HepG2 (cell line): ENCODE results near the gene ANKRD22. TPM values are rescaled to one million over a fixed set of nuclear protein-coding genes. Genes with fewer than 3 reads are reported as not detected.

Experiments
- ATAC-seq: fragments of 200-7000 bp; cut with Tn5 transposase; 3 replicates; pipeline ENCODE4 v1.9.1; 2020; ENCODE audit warnings: mild to moderate bottlenecking, moderate library complexity
- BruUV-seq: library from RNA; stranded (reverse); fragments of 400-500 nt; replicated peaks from 2 replicates; lab custom pipeline; 2021; lab: Mats Ljungman, UMichigan
- CTCF ChIA-PET: fragments of 300-600 bp; formaldehyde crosslinking; extraction: SDS; loops from one replicate; lab custom pipeline; 2021; ENCODE audit warnings: low total read pairs, inconsistent platforms, low intra/inter-chr PET ratio; lab: Yijun Ruan, JAX
- POLR2A ChIA-PET: fragments of 350-600 bp; sonication (Branson Sonifier 250); formaldehyde crosslinking; loops from one replicate; lab custom pipeline; 2020; ENCODE audit warnings: antibody characterized with exemption, inconsistent platforms; lab: Yijun Ruan, JAX
- DNase-seq: peaks from one replicate; pipeline ENCODE4 v3.0.0-alpha.2; 2015; ENCODE audit warnings: low spot score
- FAIRE-seq: peaks from 3 replicates; lab custom pipeline; 2011; peaks lifted over from hg19 to GRCh38; lab: Jason Lieb, UNC
- H2AFZ ChIP-seq: one replicate; pipeline ENCODE4 v1.6.1; 2011; ENCODE audit warnings: low read length, inconsistent platforms
- H3K27ac ChIP-seq: fragments of 300-600 bp; 3 replicates; pipeline ENCODE4 v1.8.0; 2011; ENCODE audit warnings: mixed run types, mild to moderate bottlenecking, mixed read lengths, low read length, inconsistent platforms; ENCODE audit not compliant: insufficient read depth; ENCODE audit errors: extremely low read length
- H3K27me3 ChIP-seq, 2 experiments: fragments of 200-600 bp in 1 of 2; 2 replicates in 1 of 2; 3 replicates in 1 of 2; pipeline versions ENCODE4 v1.6.0 to v1.8.0; 2011; ENCODE audit warnings: low read length in 2 of 2, mild to moderate bottlenecking in 2 of 2, moderate library complexity in 2 of 2, inconsistent platforms in 1 of 2; ENCODE audit not compliant: insufficient read depth in 2 of 2, control insufficient read depth in 1 of 2
- H3K36me3 ChIP-seq, 2 experiments: fragments of 200-600 bp in 1 of 2; replicated peaks in 1 of 2; 2 replicates in 1 of 2; 3 replicates in 1 of 2; pipeline versions ENCODE4 v1.5.1 to v1.8.0; 2011; ENCODE audit warnings: low read length in 2 of 2, inconsistent platforms in 1 of 2; ENCODE audit not compliant: insufficient read depth in 2 of 2, control insufficient read depth in 1 of 2
- H3K4me1 ChIP-seq: 2 replicates; pipeline ENCODE4 v1.5.1; 2012; ENCODE audit warnings: low read length, inconsistent platforms; ENCODE audit not compliant: insufficient read depth
- H3K4me2 ChIP-seq: 2 replicates; pipeline ENCODE4 v1.6.0; 2011; ENCODE audit warnings: low read depth, low read length, inconsistent platforms
- H3K4me3 ChIP-seq, 3 experiments: fragments of 200-600 bp in 1 of 3; sonication (generic), shearing (Covaris generic) in 1 of 3; replicated peaks in 1 of 3; 2 replicates each; pipeline ENCODE4 v1.5.1; 2011 to 2016; ENCODE audit warnings: low read length in 3 of 3, inconsistent platforms in 2 of 3, low read depth in 2 of 3, mild to moderate bottlenecking in 2 of 3, control low read depth in 1 of 3, mixed read lengths in 1 of 3; ENCODE audit not compliant: insufficient read depth in 1 of 3
- H3K79me2 ChIP-seq: one replicate; pipeline ENCODE4 v1.6.1; 2011; ENCODE audit warnings: low read length, inconsistent platforms; ENCODE audit not compliant: insufficient read depth
- H3K9ac ChIP-seq: 2 replicates; pipeline ENCODE4 v1.6.0; 2011; ENCODE audit warnings: mild to moderate bottlenecking, low read depth, low read length, inconsistent platforms; ENCODE audit not compliant: insufficient read depth
- H3K9me3 ChIP-seq: 2 replicates; pipeline ENCODE4 v1.5.1; 2012; ENCODE audit warnings: mild to moderate bottlenecking, low read length
- H4K20me1 ChIP-seq: 2 replicates; pipeline ENCODE4 v1.6.0; 2011; ENCODE audit warnings: inconsistent platforms, mild to moderate bottlenecking, low read length, moderate library complexity; ENCODE audit not compliant: insufficient read depth
- CEBPB ChIP-seq: IDR thresholded peaks from 2 replicates; pipeline ENCODE4 v1.6.1; 2011; ENCODE audit warnings: low read depth, low read length, improper control_type of control experiment, borderline replicate concordance
- FOSL1 ChIP-seq: sonication (generic); formaldehyde crosslinking; IDR thresholded peaks from 2 replicates; pipeline ENCODE4 v1.9.0; 2021; ENCODE audit warnings: missing genetic modification reagents, borderline replicate concordance
- JUND ChIP-seq: sonication (generic); formaldehyde crosslinking; IDR thresholded peaks from 2 replicates; pipeline ENCODE4 v1.8.0; 2022; ENCODE audit warnings: mild to moderate bottlenecking, missing genetic modification reagents
- MED8 ChIP-seq: sonication (generic); formaldehyde crosslinking; IDR thresholded peaks from 2 replicates; pipeline ENCODE4 v1.8.1; 2023; ENCODE audit warnings: mild to moderate bottlenecking, missing genetic modification reagents; ENCODE audit not compliant: insufficient replicate concordance
- NCOA2 ChIP-seq: sonication (generic); formaldehyde crosslinking; IDR thresholded peaks from 2 replicates; pipeline ENCODE4 v1.8.0; 2022; ENCODE audit warnings: inconsistent platforms
- NR2F6 ChIP-seq, 2 experiments: IDR thresholded peaks; 2 replicates each; pipeline ENCODE4 v1.6.1; 2016; ENCODE audit warnings: antibody characterized with exemption in 1 of 2, mild to moderate bottlenecking in 1 of 2
- PHF8 ChIP-seq: sonication (generic); formaldehyde crosslinking; IDR thresholded peaks from 2 replicates; pipeline ENCODE4 v1.5.0; 2020; ENCODE audit warnings: missing genetic modification reagents
- POGZ ChIP-seq: sonication (generic); formaldehyde crosslinking; IDR thresholded peaks from 2 replicates; pipeline ENCODE4 v1.4.0; 2020; ENCODE audit warnings: mild to moderate bottlenecking, missing genetic modification reagents
- RXRB ChIP-seq: IDR thresholded peaks from 2 replicates; pipeline ENCODE4 v1.6.1; 2016; ENCODE audit warnings: borderline replicate concordance, missing genetic modification reagents, missing compliant biosample characterization
- ZBTB1 ChIP-seq: sonication (generic); formaldehyde crosslinking; IDR thresholded peaks from 2 replicates; pipeline ENCODE4 v1.4.0; 2020; ENCODE audit warnings: missing genetic modification reagents, borderline replicate concordance
- ZMYM4 ChIP-seq: sonication (generic); formaldehyde crosslinking; IDR thresholded peaks from 2 replicates; pipeline ENCODE4 v1.8.1; 2023; ENCODE audit warnings: mild to moderate bottlenecking, missing genetic modification reagents
- ZNF644 ChIP-seq: IDR thresholded peaks from 2 replicates; pipeline ENCODE4 v1.6.1; 2016; ENCODE audit warnings: low read depth
- WGBS: methylation state at CpG from one replicate; pipeline ENCODE4 v1.1.6; 2017; ENCODE audit warnings: low lambda C conversion rate; 5-methylcytosine and 5-hydroxymethylcytosine counted together
- in situ Hi-C: cut with HindIII; loops from 2 replicates; pipeline ENCODE4 v1.10.0; 2017; ENCODE audit warnings: low pct_unique_long_range_greater_than_20kb; ENCODE audit not compliant: extremely low pct_ligation_motif_present
- intact Hi-C: fragments of 100-400 bp; cut with micrococcal nuclease; formaldehyde crosslinking; loops from one replicate; pipeline ENCODE4 v1.10.0; 2022; ENCODE audit not compliant: unreplicated experiment
- polyA plus RNA-seq, 8 experiments: library from polyadenylated mRNA; depleted of rRNA in 3 of 8; stranded (reverse) in 7 of 8; unstranded in 1 of 8; fragments of >200 nt; fragmentation: Illumina TruSeq in 4 of 8; extraction: Trizol in 4 of 8; gene quantifications; 2 replicates each; pipeline versions ENCODE4 v1.2.1 to v1.2.3, GENCODE V29; 2011 to 2016; ENCODE audit warnings: low read depth in 4 of 8, missing spikeins in 1 of 8, mixed read lengths in 1 of 8; ENCODE audit not compliant: insufficient read depth in 1 of 8
- total RNA-seq, 5 experiments: library from RNA; depleted of rRNA; stranded (reverse); fragments of >200 nt; fragmentation: Illumina TruSeq; extraction: Trizol; gene quantifications; 2 replicates each; pipeline ENCODE4 v1.2.3, GENCODE V29; 2016; ENCODE audit warnings: low read depth in 1 of 5
- TF ChIP-seq, protein P1 (sequence below): sonication (generic); formaldehyde crosslinking; conservative IDR thresholded peaks from 2 replicates; pipeline ENCODE4 v1.4.0; 2020; ENCODE audit warnings: missing genetic modification reagents
- TF ChIP-seq, protein P2 (sequence below): sonication (generic); formaldehyde crosslinking; IDR thresholded peaks from 2 replicates; pipeline ENCODE4 v1.4.0; 2020; ENCODE audit warnings: missing genetic modification reagents, borderline replicate concordance
- TF ChIP-seq, protein P3 (sequence below): sonication (generic); formaldehyde crosslinking; conservative IDR thresholded peaks from 2 replicates; pipeline ENCODE4 v1.4.0; 2020; ENCODE audit warnings: mild to moderate bottlenecking, missing genetic modification reagents, moderate library complexity

Gene ANKRD22
- total and polyA plus RNA-seq, 2 of the 13 experiments (the other 11 are each of a cell fraction or from before 2014, with no cell fraction given): not detected

DNA sequence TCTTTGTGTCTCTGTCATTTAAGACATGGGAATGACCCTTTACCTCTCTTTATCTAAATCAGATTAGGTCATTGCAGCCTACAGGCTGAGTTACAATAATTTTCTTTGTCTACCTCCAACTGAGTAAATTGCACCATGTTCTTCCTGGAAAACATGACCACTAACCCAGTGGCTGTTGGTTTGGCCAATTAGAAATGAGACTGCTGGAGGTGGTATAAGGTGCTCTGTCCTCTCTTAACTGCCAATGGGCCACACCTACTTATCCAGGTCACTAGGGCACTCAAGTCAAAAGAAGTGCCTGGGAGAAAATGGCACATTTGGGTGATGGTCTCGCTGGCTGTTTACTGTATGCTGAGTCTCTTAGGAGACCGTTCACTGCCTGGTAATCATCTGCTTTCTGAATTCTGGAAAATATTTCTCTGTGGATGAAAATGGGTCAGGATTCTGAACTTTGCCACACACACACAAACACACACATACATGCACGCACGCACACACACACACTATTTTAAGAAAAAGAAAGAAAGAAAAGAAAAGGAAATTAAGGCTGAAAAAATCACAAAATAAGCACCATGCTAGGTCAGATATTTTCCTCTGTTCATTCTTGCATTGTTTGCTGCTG is 44.8 kb upstream of the ANKRD22 start:
- CTCF ChIA-PET: no interaction called here
- FAIRE-seq: peak; percentile 55
- in situ Hi-C loops: no loop called here
- Histone ChIP-seq H3K9ac (peak overlapping the region; percentile 2; the same call in 1 of the 2 replicates), H3K9me3 (no peaks in the 10 kb centered on the region), H4K20me1 (no peaks in the 10 kb centered on the region), H3K4me2 (peak overlapping the region; percentile 60), H3K4me1 (peaks cover 34% of the 10 kb centered on the region), H2AFZ (no peak overlapping the region), H3K27ac (peak overlapping the region; percentile 24), H3K79me2 (no peaks in the 10 kb centered on the region), H3K27me3 (no peaks in the 10 kb centered on the region), H3K36me3 (no peaks in the 10 kb centered on the region), H3K4me3 (peak overlapping the region in 1 of 3 experiments; percentile 17; a peak in 1 of 6 replicates)
- peak; percentile 75 for DNase-seq
- WGBS: 38% methylated on average over 4 of the region's 4 CpGs
- intact Hi-C loops: loop anchor here (1.0 to 5.0 kb wide), 2 partner anchors 36 to 104 kb away; no protein-coding TSS in a partner anchor
- BruUV-seq: no TSS peak
- ATAC-seq: peak; percentile 60
- POLR2A ChIA-PET: no interaction called here
- TF ChIP-seq, protein P1, sequence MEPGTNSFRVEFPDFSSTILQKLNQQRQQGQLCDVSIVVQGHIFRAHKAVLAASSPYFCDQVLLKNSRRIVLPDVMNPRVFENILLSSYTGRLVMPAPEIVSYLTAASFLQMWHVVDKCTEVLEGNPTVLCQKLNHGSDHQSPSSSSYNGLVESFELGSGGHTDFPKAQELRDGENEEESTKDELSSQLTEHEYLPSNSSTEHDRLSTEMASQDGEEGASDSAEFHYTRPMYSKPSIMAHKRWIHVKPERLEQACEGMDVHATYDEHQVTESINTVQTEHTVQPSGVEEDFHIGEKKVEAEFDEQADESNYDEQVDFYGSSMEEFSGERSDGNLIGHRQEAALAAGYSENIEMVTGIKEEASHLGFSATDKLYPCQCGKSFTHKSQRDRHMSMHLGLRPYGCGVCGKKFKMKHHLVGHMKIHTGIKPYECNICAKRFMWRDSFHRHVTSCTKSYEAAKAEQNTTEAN: no peak
- TF ChIP-seq, protein P2, sequence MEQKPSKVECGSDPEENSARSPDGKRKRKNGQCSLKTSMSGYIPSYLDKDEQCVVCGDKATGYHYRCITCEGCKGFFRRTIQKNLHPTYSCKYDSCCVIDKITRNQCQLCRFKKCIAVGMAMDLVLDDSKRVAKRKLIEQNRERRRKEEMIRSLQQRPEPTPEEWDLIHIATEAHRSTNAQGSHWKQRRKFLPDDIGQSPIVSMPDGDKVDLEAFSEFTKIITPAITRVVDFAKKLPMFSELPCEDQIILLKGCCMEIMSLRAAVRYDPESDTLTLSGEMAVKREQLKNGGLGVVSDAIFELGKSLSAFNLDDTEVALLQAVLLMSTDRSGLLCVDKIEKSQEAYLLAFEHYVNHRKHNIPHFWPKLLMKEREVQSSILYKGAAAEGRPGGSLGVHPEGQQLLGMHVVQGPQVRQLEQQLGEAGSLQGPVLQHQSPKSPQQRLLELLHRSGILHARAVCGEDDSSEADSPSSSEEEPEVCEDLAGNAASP (CRISPR knock-in tag): peak; percentile 27; the same call in 1 of the 2 replicates
- TF ChIP-seq ZMYM4 (CRISPR knock-in tag) (0 out of 2 replicates have a peak, but pooled peaks have one; percentile 37), JUND (CRISPR knock-in tag) (no peak), FOSL1 (CRISPR knock-in tag) (no peak), CEBPB (peak; percentile 17; the same call in 1 of the 2 replicates), NR2F6 (IDR thresholded peaks at IDR 0.05) (0 out of 2 replicates have a peak, but pooled peaks have one; percentile 10), NR2F6 (CRISPR knock-in tag; IDR thresholded peaks at IDR 0.05) (no peak), MED8 (CRISPR knock-in tag) (no peak), ZBTB1 (no peak), ZNF644 (CRISPR knock-in tag) (peak; percentile 82; the same call in 1 of the 2 replicates), RXRB (CRISPR knock-in tag) (peak; percentile 61; the same call in 1 of the 2 replicates), PHF8 (no peak), POGZ (CRISPR knock-in tag) (0 out of 2 replicates have a peak, but pooled peaks have one; percentile 11), NCOA2 (CRISPR knock-in tag) (peak; percentile 26; the same call in 1 of the 2 replicates)
- TF ChIP-seq, protein P3, sequence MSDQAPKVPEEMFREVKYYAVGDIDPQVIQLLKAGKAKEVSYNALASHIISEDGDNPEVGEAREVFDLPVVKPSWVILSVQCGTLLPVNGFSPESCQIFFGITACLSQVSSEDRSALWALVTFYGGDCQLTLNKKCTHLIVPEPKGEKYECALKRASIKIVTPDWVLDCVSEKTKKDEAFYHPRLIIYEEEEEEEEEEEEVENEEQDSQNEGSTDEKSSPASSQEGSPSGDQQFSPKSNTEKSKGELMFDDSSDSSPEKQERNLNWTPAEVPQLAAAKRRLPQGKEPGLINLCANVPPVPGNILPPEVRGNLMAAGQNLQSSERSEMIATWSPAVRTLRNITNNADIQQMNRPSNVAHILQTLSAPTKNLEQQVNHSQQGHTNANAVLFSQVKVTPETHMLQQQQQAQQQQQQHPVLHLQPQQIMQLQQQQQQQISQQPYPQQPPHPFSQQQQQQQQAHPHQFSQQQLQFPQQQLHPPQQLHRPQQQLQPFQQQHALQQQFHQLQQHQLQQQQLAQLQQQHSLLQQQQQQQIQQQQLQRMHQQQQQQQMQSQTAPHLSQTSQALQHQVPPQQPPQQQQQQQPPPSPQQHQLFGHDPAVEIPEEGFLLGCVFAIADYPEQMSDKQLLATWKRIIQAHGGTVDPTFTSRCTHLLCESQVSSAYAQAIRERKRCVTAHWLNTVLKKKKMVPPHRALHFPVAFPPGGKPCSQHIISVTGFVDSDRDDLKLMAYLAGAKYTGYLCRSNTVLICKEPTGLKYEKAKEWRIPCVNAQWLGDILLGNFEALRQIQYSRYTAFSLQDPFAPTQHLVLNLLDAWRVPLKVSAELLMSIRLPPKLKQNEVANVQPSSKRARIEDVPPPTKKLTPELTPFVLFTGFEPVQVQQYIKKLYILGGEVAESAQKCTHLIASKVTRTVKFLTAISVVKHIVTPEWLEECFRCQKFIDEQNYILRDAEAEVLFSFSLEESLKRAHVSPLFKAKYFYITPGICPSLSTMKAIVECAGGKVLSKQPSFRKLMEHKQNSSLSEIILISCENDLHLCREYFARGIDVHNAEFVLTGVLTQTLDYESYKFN (CRISPR knock-in tag): 0 out of 2 replicates have a peak, but pooled peaks have one; percentile 25
